Measurements from ENCODE around the gene ANKRD49.
A peak's percentile ranks its signal among the peaks of the same experiment; 100 is the strongest.

ANKRD49 gene

DNA sequence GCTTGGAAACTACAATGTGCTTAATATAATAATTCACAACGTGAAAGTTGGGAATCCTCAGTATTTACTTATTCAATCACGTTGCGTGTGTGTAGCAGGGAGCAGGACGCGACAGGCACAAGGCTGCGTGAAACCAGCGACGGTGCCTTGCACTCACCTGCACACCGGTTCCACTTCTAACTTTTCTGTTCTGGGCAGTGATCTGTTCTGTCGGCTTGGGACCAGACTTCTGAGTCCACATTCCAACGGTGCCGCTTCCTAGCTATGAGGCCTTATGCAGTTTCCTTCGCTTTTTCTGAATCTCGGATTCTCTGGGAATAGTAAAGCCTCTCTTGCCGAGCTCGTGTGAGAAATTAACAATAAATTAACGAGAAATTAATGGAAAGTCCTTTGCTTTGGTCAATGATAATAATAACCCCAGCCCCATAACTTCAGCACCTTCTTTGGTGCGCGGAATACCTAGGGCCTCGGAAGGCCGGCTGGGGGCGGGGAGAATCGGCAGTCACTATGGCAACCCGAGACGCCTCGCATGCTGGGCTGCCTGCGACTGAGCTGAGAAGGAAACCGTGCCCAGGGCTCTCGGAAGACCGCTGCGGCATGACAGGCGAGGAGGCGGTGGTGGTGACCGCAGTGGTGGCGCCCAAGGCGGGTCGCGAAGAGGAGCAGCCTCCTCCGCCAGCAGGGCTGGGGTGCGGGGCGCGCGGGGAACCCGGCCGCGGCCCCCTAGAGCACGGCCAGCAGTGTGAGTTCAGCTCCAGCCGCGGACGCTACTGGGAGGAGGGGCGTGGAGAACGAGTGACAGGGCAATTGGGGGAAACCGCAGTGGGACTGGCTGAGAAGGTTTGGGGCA, 18.4 kb downstream of the ANKRD49 start, which contains the start of gene C11orf97:
C11orf97 (plus strand) TSS at position 530 of the 850 bp plus-strand sequence; CDS start at position 598, 68 bp downstream.
- peak; percentile 60 for DNase-seq

DNA sequence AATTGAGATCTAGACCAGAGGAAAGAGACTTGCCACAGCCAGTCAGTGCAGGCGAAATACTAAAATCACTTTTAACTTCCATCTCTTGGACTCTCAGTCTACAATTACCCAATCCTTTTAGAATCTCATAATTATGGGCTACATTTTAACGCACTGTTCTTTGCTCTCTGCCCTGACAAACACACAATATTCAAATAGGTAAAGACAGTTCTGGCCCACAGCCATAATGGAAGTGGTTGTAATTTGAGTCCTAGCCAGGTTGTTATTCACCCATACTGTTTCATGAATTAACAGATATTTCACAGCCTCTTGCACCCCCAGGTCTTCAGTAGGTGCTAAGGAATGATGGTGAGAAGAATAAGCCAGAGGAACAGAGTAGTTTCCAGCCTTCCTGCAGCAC, 19.3 kb downstream of the ANKRD49 start:
- no peak for DNase-seq

DNA sequence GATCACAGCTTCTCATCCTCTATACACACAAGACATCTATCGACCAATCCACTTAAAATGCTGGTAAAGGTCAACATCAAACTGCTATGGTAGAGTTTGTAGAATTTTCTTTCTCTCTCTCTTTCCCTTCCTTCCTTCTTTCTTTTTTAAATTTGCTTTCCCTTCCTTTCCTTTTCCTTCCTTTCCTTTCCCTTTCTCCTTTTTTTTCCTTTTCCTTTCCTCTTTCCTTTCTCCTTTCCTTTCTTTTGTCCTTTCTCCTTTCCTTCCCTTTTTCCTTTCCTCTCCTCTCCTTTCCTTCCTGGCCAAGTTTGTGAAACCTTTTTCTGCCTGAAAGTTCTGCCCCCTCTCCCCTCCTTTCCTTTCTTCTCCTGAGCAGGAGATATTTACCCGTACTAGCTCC, 21.6 kb downstream of the ANKRD49 start:
- no peak for DNase-seq

DNA sequence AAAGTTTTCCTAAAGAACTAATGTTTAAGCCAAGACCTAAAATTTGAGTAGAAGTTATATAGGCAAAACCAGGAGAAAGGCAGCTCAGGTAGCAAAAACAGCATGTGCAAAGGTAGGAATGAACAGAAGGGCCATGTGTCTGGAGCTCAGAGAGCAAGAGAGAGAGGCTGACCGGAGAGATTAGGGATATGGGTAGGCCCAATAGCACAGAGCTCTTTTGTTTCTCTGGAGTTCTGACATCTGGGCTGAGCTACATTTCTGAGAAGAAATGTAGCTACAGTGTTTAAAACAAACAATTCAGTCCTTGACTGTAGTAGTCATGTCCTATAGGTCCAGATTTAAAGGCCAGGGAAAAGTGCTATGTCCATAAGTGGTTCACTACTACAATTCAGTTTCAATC, 22.9 kb downstream of the ANKRD49 start:
- no peak for DNase-seq

DNA sequence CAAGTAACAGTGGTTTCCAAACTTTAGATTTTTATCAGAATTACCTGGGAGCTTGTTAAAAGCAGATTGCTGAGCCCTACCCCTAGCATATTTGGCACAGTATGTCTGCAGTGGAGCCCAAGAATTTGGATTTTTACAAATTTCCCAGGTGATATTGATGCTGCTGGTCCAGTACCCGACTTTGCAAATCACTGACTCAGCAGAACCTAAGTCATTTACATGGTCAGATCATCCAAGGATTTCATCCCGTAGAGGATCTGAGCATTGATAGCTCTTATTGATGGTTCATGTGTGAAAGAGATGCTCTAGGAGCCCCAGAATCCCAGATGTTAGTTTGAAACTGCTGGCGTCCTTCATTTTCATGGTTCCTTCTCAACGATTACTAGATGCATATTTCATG, 24.5 kb downstream of the ANKRD49 start:
- DNase-seq, result no peak

DNA sequence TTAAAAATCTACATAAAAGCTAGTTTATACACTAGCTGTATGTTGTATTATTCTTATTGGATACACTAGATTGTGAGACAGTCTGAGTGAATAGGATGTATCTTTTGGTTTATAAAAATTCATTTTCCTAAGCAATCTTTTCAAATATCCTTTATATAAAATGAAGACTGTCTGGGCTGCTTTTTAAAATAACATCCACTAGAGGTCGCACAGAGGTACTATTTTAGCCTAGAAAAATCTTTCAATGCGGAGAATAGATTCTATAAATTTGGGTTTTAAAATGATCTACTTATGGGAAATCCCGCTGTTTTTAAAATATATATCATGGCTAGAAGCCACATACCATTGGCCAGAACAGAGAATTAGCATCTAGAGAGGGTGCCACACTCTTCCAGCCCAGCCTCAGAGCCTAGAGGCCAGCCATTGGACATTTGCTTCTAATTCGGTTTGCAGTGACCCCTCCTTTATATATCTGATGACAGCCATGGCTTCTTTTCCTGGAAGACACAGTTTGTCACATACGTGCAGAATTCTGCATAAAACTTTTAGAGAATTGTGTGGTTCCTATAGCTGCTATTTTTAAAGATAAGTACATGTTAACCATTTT, 25.8 kb downstream of the ANKRD49 start:
- peak; percentile 31 for DNase-seq

DNA sequence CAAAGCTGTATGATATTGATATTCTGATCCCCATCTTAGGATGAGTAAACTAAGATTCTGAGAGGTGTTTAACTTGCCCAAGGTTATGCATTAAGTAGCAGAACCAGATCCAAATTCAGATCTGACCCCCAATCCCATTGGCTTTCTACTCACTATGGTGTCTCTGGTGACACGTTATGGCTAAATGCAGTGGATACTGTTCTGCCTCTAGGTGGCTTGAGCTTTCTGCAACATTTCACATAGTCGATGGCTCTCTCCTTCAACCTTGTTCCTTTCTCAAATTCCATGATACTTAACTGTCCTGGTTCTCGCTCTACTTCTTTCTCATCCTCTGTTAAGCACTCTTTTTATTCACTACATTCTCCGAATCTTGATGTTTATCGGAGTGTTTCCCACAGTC, 27.9 kb downstream of the ANKRD49 start:
- DNase-seq, result no peak

DNA sequence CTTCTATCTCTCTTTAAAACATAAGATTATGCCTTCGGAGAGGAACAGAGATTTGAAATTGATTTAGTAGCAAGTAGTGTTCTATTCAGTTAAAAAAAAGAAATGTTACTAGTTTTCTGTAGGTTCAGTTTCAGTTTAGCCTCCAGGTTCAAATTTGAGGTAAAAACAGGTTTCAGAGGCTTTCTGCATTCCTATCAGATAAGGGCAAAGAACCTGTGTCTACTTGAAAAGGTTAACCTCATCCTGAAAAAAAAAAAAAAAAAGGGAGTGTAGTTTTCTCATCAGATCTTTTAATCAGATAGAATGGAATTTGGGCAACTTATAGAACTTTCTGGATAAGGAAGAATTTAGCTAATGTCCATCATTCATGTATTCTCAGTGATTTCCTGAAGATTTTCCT, 30.6 kb downstream of the ANKRD49 start:
- no peak for DNase-seq

DNA sequence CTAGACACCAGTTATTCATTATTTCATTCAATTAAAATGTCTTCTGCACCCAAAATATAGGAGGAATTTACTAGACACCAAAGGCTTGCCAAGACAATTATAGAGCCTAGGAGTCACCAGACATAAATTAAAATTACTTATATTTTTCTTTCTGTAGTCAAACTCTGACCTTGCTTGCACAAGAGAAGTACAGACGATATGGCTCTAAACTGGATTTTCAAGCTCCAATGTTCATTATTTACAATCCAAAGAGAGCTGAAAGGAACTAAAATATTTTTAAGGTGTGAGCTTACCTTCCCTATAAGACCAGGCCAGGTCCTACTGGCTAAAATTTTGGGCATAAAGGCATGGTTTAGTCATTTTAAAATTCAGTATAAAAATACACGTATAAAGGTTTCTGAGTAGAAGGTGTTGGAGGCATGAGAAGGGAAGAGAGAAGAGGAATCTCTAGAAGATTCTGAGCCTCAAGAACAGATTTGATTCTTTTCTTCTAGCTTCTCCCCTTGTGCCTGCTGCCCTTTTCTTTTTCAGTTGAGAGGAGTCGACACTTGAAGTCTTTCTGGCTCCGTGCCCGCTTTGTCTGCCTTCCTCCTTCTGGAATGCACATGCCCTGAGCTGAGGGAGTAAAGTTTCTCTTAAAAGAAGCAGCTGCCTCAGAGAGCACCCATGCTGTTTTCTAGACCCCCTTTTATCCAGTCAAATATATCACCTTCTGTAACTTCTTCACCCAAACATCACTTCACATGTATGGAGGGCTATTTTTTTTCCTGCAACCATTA, 32.0 kb downstream of the ANKRD49 start:
- peak; percentile 71 for DNase-seq

DNA sequence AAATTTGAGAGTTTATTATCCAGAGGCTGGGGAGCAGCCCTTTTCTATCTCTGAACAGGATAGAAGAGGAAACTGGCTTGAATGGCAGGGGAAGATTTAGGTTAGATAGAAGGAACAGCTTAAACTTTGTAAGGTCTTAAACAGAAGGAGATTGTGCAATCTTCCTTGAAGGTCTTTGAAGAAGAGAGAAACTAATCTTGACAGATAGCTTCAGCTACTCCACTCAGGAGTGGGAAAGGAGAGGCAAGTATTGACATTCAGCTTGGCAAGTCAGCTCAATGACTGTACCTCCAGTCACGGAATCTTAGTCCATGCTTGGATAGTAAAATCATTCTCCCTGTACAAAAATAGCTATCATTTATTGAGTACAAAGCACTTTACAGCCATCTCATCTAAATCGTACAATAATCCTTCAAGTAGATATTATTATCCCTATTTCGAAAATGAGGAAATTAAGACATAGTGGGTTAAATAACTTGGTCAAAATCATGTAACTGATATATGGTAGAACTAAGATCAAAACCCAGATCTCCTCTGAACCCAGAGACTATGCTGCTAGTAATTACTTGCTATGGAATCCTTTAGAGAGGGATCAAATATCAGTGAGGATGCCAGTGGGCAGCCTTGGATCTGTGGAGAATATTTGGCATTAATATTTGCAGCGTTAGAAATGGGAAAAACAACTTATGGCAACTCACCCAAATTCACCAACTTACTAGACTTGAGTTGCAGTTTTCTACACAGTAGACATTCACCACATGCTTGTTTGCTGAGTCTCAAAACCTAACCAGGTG, 33.1 kb downstream of the ANKRD49 start:
- no peak for DNase-seq

DNA sequence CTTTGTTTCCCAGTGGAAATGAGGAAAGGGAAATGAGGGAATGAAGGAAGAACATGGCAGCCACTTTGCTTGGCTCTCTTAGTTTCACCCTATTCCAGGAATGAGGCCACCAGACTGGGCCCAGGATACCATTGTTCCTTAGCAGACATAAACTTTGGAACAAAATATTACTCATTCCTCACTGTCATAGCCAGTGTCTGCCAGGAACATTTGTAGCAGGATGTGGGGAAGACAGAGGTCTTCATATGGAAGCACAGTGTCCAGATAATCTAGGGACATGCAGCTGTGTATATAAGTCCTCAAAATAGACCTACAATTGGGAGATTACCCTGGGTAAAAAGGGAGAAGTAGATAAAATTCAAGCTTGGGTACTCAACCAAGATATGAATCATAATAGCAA, 34.8 kb downstream of the ANKRD49 start:
- no peak for DNase-seq

DNA sequence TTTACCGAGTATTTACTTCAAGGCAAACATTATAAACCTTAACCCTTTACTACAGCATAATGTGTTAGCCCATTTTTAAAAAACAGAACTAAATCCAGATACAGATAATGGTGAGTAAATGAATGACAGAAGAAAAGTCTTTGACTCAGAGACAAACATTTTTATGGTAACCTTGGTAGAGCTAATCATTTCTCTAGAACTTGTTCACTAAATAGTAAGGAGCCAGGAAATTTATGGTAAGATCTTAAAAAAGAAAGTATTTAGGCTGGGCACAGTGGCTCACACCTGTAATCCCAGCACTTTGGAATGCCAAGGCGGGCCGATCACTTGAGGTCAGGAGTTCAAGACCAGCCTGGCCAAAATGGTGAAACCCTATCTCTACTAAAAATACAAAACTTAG, 38.4 kb downstream of the ANKRD49 start:
- no peak for DNase-seq

DNA sequence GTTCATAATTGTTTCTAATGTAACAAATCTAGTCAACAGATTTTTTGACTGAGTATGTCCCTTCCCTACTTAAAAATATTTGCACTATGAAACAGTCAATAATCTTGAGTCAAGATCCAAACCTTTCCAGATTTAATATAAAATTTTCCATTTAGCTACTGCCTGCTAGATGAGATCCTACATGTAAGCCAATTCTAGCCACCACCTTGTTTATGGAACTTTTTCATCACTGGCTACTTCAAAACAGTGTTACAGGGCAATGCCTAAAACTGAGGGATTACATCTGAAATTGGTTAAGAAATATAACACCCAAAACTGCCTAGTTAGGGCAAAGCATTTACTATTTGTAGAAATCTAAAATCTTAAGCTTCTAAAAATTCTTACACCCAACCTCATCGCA, 39.4 kb downstream of the ANKRD49 start:
- DNase-seq, result no peak

DNA sequence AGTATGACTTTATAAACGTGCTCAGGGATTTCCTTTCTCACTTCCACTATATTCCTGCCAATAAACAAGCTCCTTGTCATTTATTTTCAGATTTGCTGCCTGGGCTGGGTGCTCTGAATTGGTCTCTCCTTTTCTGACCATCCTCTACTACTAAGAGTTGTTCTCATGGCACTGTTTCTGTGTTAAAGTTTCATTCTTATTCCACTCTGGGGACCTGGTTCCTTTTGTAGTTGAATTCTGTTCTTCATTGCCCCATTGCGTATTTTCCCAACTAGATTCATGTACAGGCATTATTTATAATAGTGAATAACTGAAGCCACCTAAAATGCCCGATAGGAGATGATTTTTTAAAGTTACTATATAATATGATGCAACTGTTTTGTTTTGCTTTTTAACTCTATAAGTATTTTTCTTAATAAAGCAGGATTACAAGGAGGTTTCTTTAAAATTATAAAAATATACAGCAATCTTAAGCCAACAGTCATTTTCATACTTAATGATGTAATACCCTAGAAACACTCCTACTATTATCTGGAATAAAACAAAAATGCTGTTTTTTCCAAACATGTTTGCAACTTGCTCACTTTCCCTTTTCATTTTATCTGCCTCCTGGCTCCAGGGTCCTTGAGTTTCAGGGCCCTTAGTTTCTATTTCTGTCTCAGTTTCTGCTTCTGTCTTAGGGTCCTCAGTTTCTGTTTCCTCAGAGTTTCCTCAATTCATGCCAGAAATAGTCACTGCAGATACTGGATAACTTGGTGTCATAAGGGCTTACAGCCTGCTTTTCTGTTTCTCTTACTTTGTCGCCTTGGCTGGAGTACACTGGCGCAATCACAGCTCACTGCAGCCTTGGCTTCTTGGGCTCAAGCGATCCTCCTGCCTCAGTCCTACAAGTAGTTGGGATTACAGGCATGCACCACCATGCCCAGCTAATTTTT, 40.2 kb downstream of the ANKRD49 start:
- DNase-seq, result no peak

DNA sequence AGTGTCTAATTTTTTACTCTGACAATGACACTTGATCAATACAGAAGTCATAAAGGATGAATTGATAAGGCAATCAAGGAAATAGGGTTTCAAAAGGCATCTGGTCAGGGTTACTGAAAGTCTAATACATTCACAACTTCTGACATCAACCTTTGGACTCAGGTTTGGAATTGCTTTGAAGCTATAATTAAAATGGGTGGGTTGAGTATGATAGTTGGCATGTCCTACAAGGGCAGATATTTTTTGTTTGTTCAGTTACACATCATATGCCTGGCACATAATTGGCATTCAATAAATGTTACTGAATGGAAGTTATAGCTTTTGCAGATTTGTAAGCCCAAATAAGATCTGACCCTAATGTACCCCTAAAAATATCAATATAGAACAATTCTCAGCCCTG, 42.6 kb downstream of the ANKRD49 start:
- no peak for DNase-seq

DNA sequence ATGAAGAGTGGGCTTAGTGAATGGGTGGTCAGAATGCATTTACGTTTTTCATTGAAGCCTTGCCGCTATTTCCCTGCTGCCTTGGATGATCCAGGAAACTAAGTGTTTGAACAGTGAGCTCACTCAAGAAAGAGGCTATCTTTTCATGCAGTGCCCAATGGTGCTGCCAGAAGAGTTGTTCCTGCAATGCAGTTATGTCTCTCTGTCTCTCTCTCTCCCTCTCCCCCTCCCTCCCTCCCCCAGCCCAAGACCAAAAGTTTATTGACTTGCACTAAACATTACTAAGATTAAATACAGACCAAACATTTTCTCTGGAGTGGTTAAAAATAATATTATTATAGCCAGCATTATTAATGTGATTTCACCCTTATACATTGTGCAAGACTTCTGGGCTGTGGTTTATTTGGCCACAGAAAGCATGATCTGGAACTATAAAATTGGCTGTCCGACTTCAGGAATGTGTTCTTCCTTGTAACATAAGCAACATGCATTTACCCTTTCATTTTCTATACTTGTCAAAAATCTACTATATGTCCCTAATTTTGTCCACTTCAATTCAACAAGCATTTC, 43.3 kb downstream of the ANKRD49 start:
- peak; percentile 57 for DNase-seq

DNA sequence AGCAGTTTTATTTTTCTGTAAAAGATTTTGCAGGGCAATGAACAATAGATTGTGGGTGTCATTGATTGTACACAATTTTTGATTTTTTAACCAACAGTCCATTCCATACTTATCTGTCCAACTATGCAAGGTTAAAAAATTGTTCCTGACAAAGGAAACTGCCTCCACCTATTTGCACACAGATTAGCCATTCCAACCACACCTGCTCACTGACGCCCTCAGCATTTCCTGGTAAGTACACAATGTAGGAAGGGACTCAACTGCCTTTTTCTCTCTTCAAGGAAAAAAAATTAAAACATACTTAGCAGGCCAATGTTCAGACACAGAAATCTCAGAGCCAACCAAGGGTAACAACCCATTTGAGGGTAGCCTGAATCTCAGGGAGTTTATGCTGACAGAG, 45.6 kb downstream of the ANKRD49 start:
- DNase-seq, result no peak

DNA sequence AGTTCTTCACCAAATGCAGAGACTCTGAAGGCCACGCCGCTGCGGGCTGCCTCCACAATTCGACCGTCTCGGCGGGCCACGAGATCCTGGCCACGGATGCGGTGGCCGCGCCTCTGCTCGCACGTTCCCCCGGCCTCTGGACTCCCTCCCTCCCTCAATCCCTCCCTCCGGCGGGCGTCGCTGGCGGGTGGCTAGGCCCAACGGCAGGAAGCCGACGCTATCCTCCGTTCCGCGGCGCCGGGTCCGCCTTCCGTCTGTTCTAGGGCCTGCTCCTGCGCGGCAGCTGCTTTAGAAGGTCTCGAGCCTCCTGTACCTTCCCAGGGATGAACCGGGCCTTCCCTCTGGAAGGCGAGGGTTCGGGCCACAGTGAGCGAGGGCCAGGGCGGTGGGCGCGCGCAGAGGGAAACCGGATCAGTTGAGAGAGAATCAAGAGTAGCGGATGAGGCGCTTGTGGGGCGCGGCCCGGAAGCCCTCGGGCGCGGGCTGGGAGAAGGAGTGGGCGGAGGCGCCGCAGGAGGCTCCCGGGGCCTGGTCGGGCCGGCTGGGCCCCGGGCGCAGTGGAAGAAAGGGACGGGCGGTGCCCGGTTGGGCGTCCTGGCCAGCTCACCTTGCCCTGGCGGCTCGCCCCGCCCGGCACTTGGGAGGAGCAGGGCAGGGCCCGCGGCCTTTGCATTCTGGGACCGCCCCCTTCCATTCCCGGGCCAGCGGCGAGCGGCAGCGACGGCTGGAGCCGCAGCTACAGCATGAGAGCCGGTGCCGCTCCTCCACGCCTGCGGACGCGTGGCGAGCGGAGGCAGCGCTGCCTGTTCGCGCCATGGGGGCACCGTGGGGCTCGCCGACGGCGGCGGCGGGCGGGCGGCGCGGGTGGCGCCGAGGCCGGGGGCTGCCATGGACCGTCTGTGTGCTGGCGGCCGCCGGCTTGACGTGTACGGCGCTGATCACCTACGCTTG, 50.2 kb downstream of the ANKRD49 start, which contains the start of gene FUT4:
FUT4 (plus strand) TSS at position 227 of the 951 bp plus-strand sequence; CDS start at position 440, 213 bp downstream.
- peak; percentile 83 for DNase-seq

DNA sequence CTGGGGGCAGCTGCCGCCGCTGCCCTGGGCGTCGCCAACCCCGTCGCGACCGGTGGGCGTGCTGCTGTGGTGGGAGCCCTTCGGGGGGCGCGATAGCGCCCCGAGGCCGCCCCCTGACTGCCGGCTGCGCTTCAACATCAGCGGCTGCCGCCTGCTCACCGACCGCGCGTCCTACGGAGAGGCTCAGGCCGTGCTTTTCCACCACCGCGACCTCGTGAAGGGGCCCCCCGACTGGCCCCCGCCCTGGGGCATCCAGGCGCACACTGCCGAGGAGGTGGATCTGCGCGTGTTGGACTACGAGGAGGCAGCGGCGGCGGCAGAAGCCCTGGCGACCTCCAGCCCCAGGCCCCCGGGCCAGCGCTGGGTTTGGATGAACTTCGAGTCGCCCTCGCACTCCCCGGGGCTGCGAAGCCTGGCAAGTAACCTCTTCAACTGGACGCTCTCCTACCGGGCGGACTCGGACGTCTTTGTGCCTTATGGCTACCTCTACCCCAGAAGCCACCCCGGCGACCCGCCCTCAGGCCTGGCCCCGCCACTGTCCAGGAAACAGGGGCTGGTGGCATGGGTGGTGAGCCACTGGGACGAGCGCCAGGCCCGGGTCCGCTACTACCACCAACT, 51.0 kb downstream of the ANKRD49 start:
- peak; percentile 31 for DNase-seq

Data from EL (cell line).